Left lobe of liver (tissue), 2 donors: ENCODE results near the gene TSR2. TPM values are rescaled to one million over a fixed set of nuclear protein-coding genes. Genes with fewer than 3 reads are reported as not detected.

ENCODE experiments used
- ATAC-seq: fragments of 200-7000 bp; cut with Tn5 transposase; one replicate; pipeline ENCODE4 v1.9.1; 2020; ENCODE audit warnings: mild to moderate bottlenecking, moderate library complexity
- DNase-seq: peaks from one replicate; pipeline ENCODE4 v3.0.0-alpha.2; 2020; ENCODE audit warnings: low spot score
- total RNA-seq: library from RNA; stranded (reverse); gene quantifications from one replicate; pipeline ENCODE4 v1.2.1, GENCODE V29; 2021
- donor health status: DM: no; HTN: no; CAD: no; lungs with moderate emphysema.
- donor health status: DM: no; HTN: yes; CAD: no.

The TSR2 gene
- total RNA-seq: 18.1 TPM

- ATAC-seq: peak; percentile 99
Measured at GRCh38 chrX:54439960-54440871, at the start of gene TSR2. TSR2 (plus strand) TSS chrX:54440404; CDS start chrX:54440422, 18 bp downstream.

GRCh38 chrX:54397113-54397512 is 43.1 kb upstream of the TSR2 start:
- no peak for ATAC-seq
- no peak for DNase-seq

More at GRCh38 chrX:54439960-54440871, at the start of gene TSR2:
- DNase-seq: peak; percentile 85

GRCh38 chrX:54407266-54407665 is 32.9 kb upstream of the TSR2 start:
- no peak for DNase-seq
- ATAC-seq: peak; percentile 68

- ATAC-seq (no peak), DNase-seq (no peak)
Measured at GRCh38 chrX:54411732-54412131, 28.5 kb upstream of the TSR2 start.

GRCh38 chrX:54413753-54414152 is 26.5 kb upstream of the TSR2 start:
- ATAC-seq: peak; percentile 19
- DNase-seq: no peak

GRCh38 chrX:54415534-54416350 is 24.5 kb upstream of the TSR2 start:
- DNase-seq: no peak
- ATAC-seq: no peak

GRCh38 chrX:54416965-54417364 is 23.2 kb upstream of the TSR2 start:
- DNase-seq (no peak), ATAC-seq (no peak)

- ATAC-seq: peak; percentile 83
- peak; percentile 54 for DNase-seq
Measured at GRCh38 chrX:54419559-54420302, 20.5 kb upstream of the TSR2 start.

GRCh38 chrX:54422168-54422567 is 18.0 kb upstream of the TSR2 start:
- ATAC-seq (peak; percentile 49), DNase-seq (no peak)

GRCh38 chrX:54423161-54423888 is 16.9 kb upstream of the TSR2 start:
- DNase-seq: no peak
- ATAC-seq: no peak

GRCh38 chrX:54427837-54428424 is 12.3 kb upstream of the TSR2 start:
- DNase-seq (no peak), ATAC-seq (no peak)

GRCh38 chrX:54430519-54430918 is 9.7 kb upstream of the TSR2 start:
- DNase-seq (no peak), ATAC-seq (no peak)

- DNase-seq (no peak), ATAC-seq (no peak)
Measured at GRCh38 chrX:54435121-54435520, 5.1 kb upstream of the TSR2 start.

GRCh38 chrX:54442790-54443189 is 2.6 kb downstream of the TSR2 start:
- no peak for ATAC-seq
- DNase-seq: no peak

GRCh38 chrX:54444752-54445151 is 4.5 kb downstream of the TSR2 start:
- ATAC-seq (no peak), DNase-seq (no peak)

- no peak for ATAC-seq
- no peak for DNase-seq
Measured at GRCh38 chrX:54446084-54446483, 5.9 kb downstream of the TSR2 start.

- ATAC-seq: peak; percentile 33
- no peak for DNase-seq
Measured at GRCh38 chrX:54447461-54447860, 7.3 kb downstream of the TSR2 start.

- no peak for DNase-seq
- no peak for ATAC-seq
Measured at GRCh38 chrX:54449929-54450328, 9.7 kb downstream of the TSR2 start.

- DNase-seq (no peak), ATAC-seq (no peak)
Measured at GRCh38 chrX:54452920-54453319, 12.7 kb downstream of the TSR2 start.
